ENCODE data around the gene KATNAL1. TPM values are rescaled to one million over a fixed set of nuclear protein-coding genes. Genes with fewer than 3 reads are reported as not detected.
A peak's percentile ranks its signal among the peaks of the same experiment; 100 is the strongest.
"Not testable (repeated sequence)": the region's sequence is repeated elsewhere in the genome, so short reads cannot be mapped to it uniquely, and the experiment has no call there.

KATNAL1 gene
- total RNA-seq, 5 donors from 2014 or later (not counting 1 experiment from before 2014, with no cell fraction given), result 4.0 to 13.8 (median 7.3) TPM

DNA sequence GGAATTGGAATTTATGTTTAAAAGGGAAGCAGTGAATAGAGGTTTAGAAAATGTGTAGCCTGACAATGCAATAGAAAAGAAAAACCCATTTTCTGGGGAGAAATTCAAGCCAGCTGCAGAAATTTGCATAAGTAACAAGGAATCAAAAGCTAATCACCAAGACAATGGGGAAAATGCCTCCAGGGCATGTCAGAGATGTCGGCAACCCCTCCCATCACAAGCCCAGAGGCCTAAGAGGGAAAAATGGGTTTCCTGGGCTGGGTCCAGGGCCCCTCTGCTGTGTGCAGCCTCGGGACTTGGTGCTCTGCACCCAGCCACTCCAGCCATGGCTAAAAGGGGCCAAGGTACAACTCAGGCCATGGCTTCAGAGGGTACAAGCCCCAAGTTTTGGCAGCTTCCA, 21.3 kb downstream of the KATNAL1 start:
- H3K27me3 ChIP-seq (replicated peaks in 1 of 2; ENCODE audit: control insufficient read depth in 2 of 2, extremely low read depth in 1 of 2, insufficient read depth in 2 of 2, low read length in 1 of 2); H3K4me3 ChIP-seq (ENCODE audit: control insufficient read depth in 1 of 2, extremely low read depth in 1 of 2, low read length in 1 of 2); H3K4me1 ChIP-seq (ENCODE audit: control insufficient read depth in 1 of 2, extremely low read depth in 1 of 2, insufficient read depth in 2 of 2, low read length in 2 of 2); ATAC-seq (replicated peaks in 1 of 4); H3K36me3 ChIP-seq (ENCODE audit: control insufficient read depth in 2 of 2, extremely low read depth in 1 of 2, insufficient read depth in 1 of 2, low read length in 1 of 2); H3K27ac Mint-ChIP-seq; H3K9me3 ChIP-seq; H3K9me3 Mint-ChIP-seq; CTCF ChIA-PET; POLR2A ChIA-PET; H3K27ac ChIP-seq (ENCODE audit: low read length); H3K27me3 Mint-ChIP-seq; H3K4me3 Mint-ChIP-seq; DNase-seq; H3K4me1 Mint-ChIP-seq: not testable (repeated sequence)
- 89% methylated on average over 1 of the region's 2 CpGs for WGBS (ENCODE audit: insufficient coverage)
- peaks cover 14% of the 10 kb centered on the region for H3K36me3 Mint-ChIP-seq

DNA sequence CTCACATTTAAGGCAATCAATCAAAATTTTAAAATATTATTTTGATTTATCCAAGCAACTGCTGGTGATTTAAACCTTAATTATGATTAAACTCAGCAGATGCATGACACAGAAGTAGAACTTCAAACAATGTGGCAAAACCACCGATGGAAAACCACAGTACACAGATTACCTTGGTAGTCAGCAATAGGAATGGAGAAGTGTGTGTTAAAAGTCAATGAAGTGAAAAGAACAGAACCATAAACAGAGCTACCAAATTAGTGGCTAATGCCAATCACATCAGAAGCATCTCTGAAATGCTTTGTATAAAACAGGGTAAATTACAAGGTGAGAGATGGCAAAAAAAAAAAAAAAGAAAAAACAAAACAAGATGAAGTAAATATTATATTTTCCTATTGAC, 31.2 kb downstream of the KATNAL1 start:
- Histone ChIP-seq H3K9me3 (no peaks in the 10 kb centered on the region), H3K27ac (ENCODE audit: low read length) (no peak overlapping the region), H3K36me3 (ENCODE audit: control insufficient read depth in 2 of 2, extremely low read depth in 1 of 2, insufficient read depth in 1 of 2, low read length in 1 of 2) (no peaks in the 10 kb centered on the region), H3K4me3 (ENCODE audit: control insufficient read depth in 1 of 2, extremely low read depth in 1 of 2, low read length in 1 of 2) (no peak overlapping the region), H3K4me1 (ENCODE audit: control insufficient read depth in 1 of 2, extremely low read depth in 1 of 2, insufficient read depth in 2 of 2, low read length in 2 of 2) (peaks cover 0 to 4% of the 10 kb centered on the region in 2 experiments), H3K27me3 (replicated peaks in 1 of 2; ENCODE audit: control insufficient read depth in 2 of 2, extremely low read depth in 1 of 2, insufficient read depth in 2 of 2, low read length in 1 of 2) (no peaks in the 10 kb centered on the region)
- no peak overlapping the region for H3K4me3 Mint-ChIP-seq
- no peak for ATAC-seq (replicated peaks in 1 of 4)
- H3K4me1 Mint-ChIP-seq, result peaks cover 11 to 17% (median 12%) of the 10 kb centered on the region in 3 donors
- H3K36me3 Mint-ChIP-seq, result peaks cover 30% of the 10 kb centered on the region
- no peak overlapping the region for H3K27ac Mint-ChIP-seq
- CTCF ChIA-PET, result interaction anchor here (0.6 to 1.1 kb wide), 3 partner anchors 9 to 761 kb away, joined by 3 to 5 read pairs (median 4); no protein-coding TSS in a partner anchor
- no peak for DNase-seq
- POLR2A ChIA-PET, result interaction anchor here in 1 of 2 donors (0.5 to 0.6 kb wide), 2 partner anchors 128 to 1017 kb away, joined by 3 to 4 read pairs; no protein-coding TSS in a partner anchor
- H3K9me3 Mint-ChIP-seq, result peaks cover 0 to 3% (median 0%) of the 10 kb centered on the region in 3 donors
- no CpG with 5 or more reads among the region's 1 CpG for WGBS (ENCODE audit: insufficient coverage)
- H3K27me3 Mint-ChIP-seq, result no peaks in the 10 kb centered on the region

DNA sequence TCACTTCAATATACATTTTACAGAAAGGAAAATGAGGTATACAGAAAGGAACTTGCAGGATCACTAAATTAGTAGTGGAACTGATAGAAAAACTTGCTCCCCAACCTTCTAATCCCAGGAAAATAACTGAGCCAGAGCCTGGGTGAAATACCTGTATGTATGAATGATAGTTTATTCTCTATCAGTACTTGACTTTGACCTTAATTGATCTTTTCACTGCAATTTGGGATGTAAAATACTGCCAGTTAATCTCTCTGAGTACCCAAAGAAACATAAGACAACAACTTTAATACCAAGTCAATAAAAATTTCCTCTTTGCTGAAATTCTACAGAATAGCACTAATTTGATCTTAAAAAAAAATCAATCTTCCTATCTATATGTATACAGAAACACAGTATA, 33.3 kb downstream of the KATNAL1 start:
- Mint-ChIP-seq H3K9me3 (peaks cover 0 to 3% (median 0%) of the 10 kb centered on the region in 3 donors), H3K4me1 (peaks cover 11 to 17% (median 12%) of the 10 kb centered on the region in 3 donors), H3K27me3 (no peaks in the 10 kb centered on the region), H3K36me3 (peaks cover 29% of the 10 kb centered on the region), H3K27ac (no peak overlapping the region), H3K4me3 (no peak overlapping the region)
- DNase-seq (no peak), ATAC-seq (replicated peaks in 1 of 4) (no peak)
- CTCF ChIA-PET, result no interaction called here
- Histone ChIP-seq H3K36me3 (ENCODE audit: control insufficient read depth in 2 of 2, extremely low read depth in 1 of 2, insufficient read depth in 1 of 2, low read length in 1 of 2) (no peaks in the 10 kb centered on the region), H3K27me3 (replicated peaks in 1 of 2; ENCODE audit: control insufficient read depth in 2 of 2, extremely low read depth in 1 of 2, insufficient read depth in 2 of 2, low read length in 1 of 2) (no peaks in the 10 kb centered on the region), H3K4me3 (ENCODE audit: control insufficient read depth in 1 of 2, extremely low read depth in 1 of 2, low read length in 1 of 2) (no peak overlapping the region), H3K27ac (ENCODE audit: low read length) (no peak overlapping the region), H3K9me3 (no peaks in the 10 kb centered on the region), H3K4me1 (ENCODE audit: control insufficient read depth in 1 of 2, extremely low read depth in 1 of 2, insufficient read depth in 2 of 2, low read length in 2 of 2) (peaks cover 0 to 4% of the 10 kb centered on the region in 2 experiments)
- POLR2A ChIA-PET, result no interaction called here

GRCh38 chr13:30270035-30270434, 37.3 kb downstream of the KATNAL1 start:
- H3K4me1 Mint-ChIP-seq; H3K9me3 Mint-ChIP-seq; H3K9me3 ChIP-seq; H3K27me3 Mint-ChIP-seq; H3K36me3 ChIP-seq (ENCODE audit: control insufficient read depth in 2 of 2, extremely low read depth in 1 of 2, insufficient read depth in 1 of 2, low read length in 1 of 2); CTCF ChIA-PET; H3K4me3 Mint-ChIP-seq; ATAC-seq (replicated peaks in 1 of 4); H3K27me3 ChIP-seq (replicated peaks in 1 of 2; ENCODE audit: control insufficient read depth in 2 of 2, extremely low read depth in 1 of 2, insufficient read depth in 2 of 2, low read length in 1 of 2); H3K27ac Mint-ChIP-seq; H3K27ac ChIP-seq (ENCODE audit: low read length); H3K4me1 ChIP-seq (ENCODE audit: control insufficient read depth in 1 of 2, extremely low read depth in 1 of 2, insufficient read depth in 2 of 2, low read length in 2 of 2); POLR2A ChIA-PET; H3K4me3 ChIP-seq (ENCODE audit: control insufficient read depth in 1 of 2, extremely low read depth in 1 of 2, low read length in 1 of 2); DNase-seq: not testable (repeated sequence)
- H3K36me3 Mint-ChIP-seq, result peaks cover 21% of the 10 kb centered on the region
- WGBS (ENCODE audit: insufficient coverage), result 100% methylated on average over 4 of the region's 31 CpGs

DNA sequence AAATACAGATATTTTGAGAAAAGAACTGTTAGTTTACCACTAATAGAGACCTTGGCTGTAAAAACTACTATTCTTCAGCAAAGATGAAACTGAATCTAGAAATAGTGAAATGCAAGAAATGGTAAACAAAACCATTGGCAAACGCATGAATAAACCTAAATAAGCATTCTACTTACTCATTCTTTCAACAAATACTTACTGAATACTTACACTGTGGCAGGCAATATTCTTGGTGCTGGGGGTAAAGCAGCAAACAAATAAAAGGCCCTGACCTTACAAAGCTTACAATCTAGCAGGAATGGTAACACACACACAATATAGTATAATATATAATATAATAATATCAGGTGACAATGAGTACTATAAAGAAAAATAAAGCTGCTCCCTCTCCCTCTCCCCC, 38.7 kb downstream of the KATNAL1 start:
- H3K36me3 ChIP-seq (ENCODE audit: control insufficient read depth in 2 of 2, extremely low read depth in 1 of 2, insufficient read depth in 1 of 2, low read length in 1 of 2), result no peaks in the 10 kb centered on the region
- H3K9me3 ChIP-seq, result no peaks in the 10 kb centered on the region
- H3K27me3 Mint-ChIP-seq, result no peaks in the 10 kb centered on the region
- peaks cover 0 to 7% (median 0%) of the 10 kb centered on the region in 3 donors for H3K4me1 Mint-ChIP-seq
- ChIA-PET POLR2A (no interaction called here), CTCF (no interaction called here)
- H3K27me3 ChIP-seq (replicated peaks in 1 of 2; ENCODE audit: control insufficient read depth in 2 of 2, extremely low read depth in 1 of 2, insufficient read depth in 2 of 2, low read length in 1 of 2), result no peaks in the 10 kb centered on the region
- DNase-seq (no peak), ATAC-seq (replicated peaks in 1 of 4) (no peak)
- H3K27ac Mint-ChIP-seq, result no peak overlapping the region
- WGBS (ENCODE audit: insufficient coverage), result no CpG with 5 or more reads among the region's 1 CpG
- no peak overlapping the region for H3K4me3 Mint-ChIP-seq
- H3K4me3 ChIP-seq (ENCODE audit: control insufficient read depth in 1 of 2, extremely low read depth in 1 of 2, low read length in 1 of 2), result no peak overlapping the region
- H3K27ac ChIP-seq (ENCODE audit: low read length), result no peak overlapping the region
- no peaks in the 10 kb centered on the region for H3K4me1 ChIP-seq (ENCODE audit: control insufficient read depth in 1 of 2, extremely low read depth in 1 of 2, insufficient read depth in 2 of 2, low read length in 2 of 2)
- peaks cover 13% of the 10 kb centered on the region for H3K36me3 Mint-ChIP-seq
- H3K9me3 Mint-ChIP-seq, result no peaks in the 10 kb centered on the region

DNA sequence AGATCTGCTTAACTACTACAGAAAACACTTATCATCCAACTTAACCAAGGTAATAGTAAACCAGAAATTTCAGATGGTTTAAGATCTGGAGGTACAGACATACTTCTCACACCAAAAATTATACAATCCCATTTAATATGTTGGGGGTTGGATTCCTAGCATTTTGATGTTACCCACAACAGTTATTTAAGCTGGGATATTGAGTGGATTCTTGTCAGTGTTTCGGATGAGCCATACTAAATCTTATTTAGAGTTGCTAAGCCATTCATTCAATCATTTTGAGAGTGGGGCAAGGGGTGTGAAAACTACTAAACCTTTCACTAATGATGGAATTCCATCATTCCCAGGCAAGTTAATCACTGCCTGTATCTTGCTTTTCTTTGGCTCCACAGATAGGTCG, 40.6 kb downstream of the KATNAL1 start:
- Histone ChIP-seq H3K27ac (ENCODE audit: low read length) (no peak overlapping the region), H3K4me1 (ENCODE audit: control insufficient read depth in 1 of 2, extremely low read depth in 1 of 2, insufficient read depth in 2 of 2, low read length in 2 of 2) (no peaks in the 10 kb centered on the region), H3K36me3 (ENCODE audit: control insufficient read depth in 2 of 2, extremely low read depth in 1 of 2, insufficient read depth in 1 of 2, low read length in 1 of 2) (no peaks in the 10 kb centered on the region), H3K4me3 (ENCODE audit: control insufficient read depth in 1 of 2, extremely low read depth in 1 of 2, low read length in 1 of 2) (no peak overlapping the region), H3K9me3 (no peaks in the 10 kb centered on the region), H3K27me3 (replicated peaks in 1 of 2; ENCODE audit: control insufficient read depth in 2 of 2, extremely low read depth in 1 of 2, insufficient read depth in 2 of 2, low read length in 1 of 2) (no peaks in the 10 kb centered on the region)
- ATAC-seq (replicated peaks in 1 of 4), result no peak
- Mint-ChIP-seq H3K27ac (no peak overlapping the region), H3K36me3 (peaks cover 7% of the 10 kb centered on the region), H3K4me1 (peaks cover 0 to 3% (median 0%) of the 10 kb centered on the region in 3 donors), H3K9me3 (no peaks in the 10 kb centered on the region), H3K27me3 (no peaks in the 10 kb centered on the region), H3K4me3 (no peak overlapping the region)
- 100% methylated on average over 1 of the region's 2 CpGs for WGBS (ENCODE audit: insufficient coverage)
- ChIA-PET POLR2A (no interaction called here), CTCF (no interaction called here)
- no peak for DNase-seq

DNA sequence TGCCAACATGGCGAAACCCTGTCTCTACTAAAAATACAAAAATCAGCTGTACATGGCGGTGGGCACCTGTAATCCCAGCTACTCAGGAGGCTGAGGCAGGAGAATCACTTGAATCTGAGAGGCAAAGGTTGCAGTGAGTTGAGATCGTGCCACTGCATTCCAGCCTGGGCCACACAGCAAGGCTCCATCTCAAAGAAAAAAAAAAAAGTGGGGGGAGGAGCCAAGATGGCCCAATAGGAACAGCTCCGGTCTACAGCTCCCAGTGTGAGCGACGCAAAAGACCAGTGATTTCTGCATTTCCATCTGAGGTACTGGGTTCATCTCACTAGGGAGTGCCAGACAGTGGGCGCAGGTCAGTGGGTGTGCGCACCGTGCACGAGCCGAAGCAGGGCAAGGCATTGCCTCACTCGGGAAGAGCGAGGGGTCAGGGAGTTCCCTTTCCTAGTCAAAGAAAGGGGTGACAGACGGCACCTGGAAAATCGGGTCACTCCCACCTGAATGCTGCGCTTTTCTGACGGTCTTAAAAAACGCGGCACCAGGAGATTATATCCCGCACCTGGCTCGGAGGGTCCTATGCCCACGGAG, 48.1 kb downstream of the KATNAL1 start:
- Mint-ChIP-seq H3K4me1 (peaks cover 15 to 20% (median 17%) of the 10 kb centered on the region in 3 donors), H3K4me3 (peak overlapping the region in 1 of 3 donors; percentile 47)
- ATAC-seq (replicated peaks in 1 of 4); DNase-seq; H3K9me3 ChIP-seq; H3K4me3 ChIP-seq (ENCODE audit: control insufficient read depth in 1 of 2, extremely low read depth in 1 of 2, low read length in 1 of 2); H3K27me3 ChIP-seq (replicated peaks in 1 of 2; ENCODE audit: control insufficient read depth in 2 of 2, extremely low read depth in 1 of 2, insufficient read depth in 2 of 2, low read length in 1 of 2); H3K36me3 ChIP-seq (ENCODE audit: control insufficient read depth in 2 of 2, extremely low read depth in 1 of 2, insufficient read depth in 1 of 2, low read length in 1 of 2); H3K4me1 ChIP-seq (ENCODE audit: control insufficient read depth in 1 of 2, extremely low read depth in 1 of 2, insufficient read depth in 2 of 2, low read length in 2 of 2); H3K27ac Mint-ChIP-seq; H3K36me3 Mint-ChIP-seq; H3K27ac ChIP-seq (ENCODE audit: low read length); POLR2A ChIA-PET; H3K9me3 Mint-ChIP-seq; H3K27me3 Mint-ChIP-seq: not testable (repeated sequence)
- CTCF ChIA-PET, result interaction anchor here (0.6 to 1.0 kb wide), 4 partner anchors 29 to 319 kb away, joined by 3 read pairs; no protein-coding TSS in a partner anchor
- 98% methylated on average over 9 of the region's 22 CpGs for WGBS (ENCODE audit: insufficient coverage)

Measured in T-cell (primary cell).